Measurements from ENCODE around the gene UBAC1. TPM values are rescaled to one million over a fixed set of nuclear protein-coding genes. Genes with fewer than 3 reads are reported as not detected.
A peak's percentile ranks its signal among the peaks of the same experiment; 100 is the strongest.

The UBAC1 gene
- total RNA-seq, 3 donors from 2014 or later, result 30.4 to 33.4 (median 31.4) TPM

- DNase-seq (no peak), ATAC-seq (peak; percentile 28)
- Mint-ChIP-seq H3K4me1 (ENCODE audit: low read depth) (peaks cover 65% of the 10 kb centered on the region), H3K4me3 (no peak overlapping the region), H3K36me3 (ENCODE audit: insufficient read depth) (peaks cover 26% of the 10 kb centered on the region), H3K9me3 (peaks cover 6% of the 10 kb centered on the region), H3K27me3 (ENCODE audit: low read depth) (no peaks in the 10 kb centered on the region)
Measured at GRCh38 chr9:135907006-135907430, 54.2 kb downstream of the UBAC1 start.

- H3K36me3 Mint-ChIP-seq (ENCODE audit: insufficient read depth), result peaks cover 20% of the 10 kb centered on the region
- H3K4me1 Mint-ChIP-seq (ENCODE audit: low read depth), result peaks cover 70% of the 10 kb centered on the region
- H3K9me3 Mint-ChIP-seq, result peaks cover 5% of the 10 kb centered on the region
- H3K4me3 Mint-ChIP-seq, result peak overlapping the region; percentile 89
- no peak for DNase-seq
- no peaks in the 10 kb centered on the region for H3K27me3 Mint-ChIP-seq (ENCODE audit: low read depth)
- ATAC-seq, result no peak
Measured at GRCh38 chr9:135906291-135907005, 54.7 kb downstream of the UBAC1 start.

GRCh38 chr9:135905380-135906258, 55.6 kb downstream of the UBAC1 start:
- Mint-ChIP-seq H3K4me3 (peak overlapping the region; percentile 89), H3K9me3 (no peaks in the 10 kb centered on the region), H3K4me1 (ENCODE audit: low read depth) (peaks cover 66% of the 10 kb centered on the region), H3K27me3 (ENCODE audit: low read depth) (no peaks in the 10 kb centered on the region), H3K36me3 (ENCODE audit: insufficient read depth) (peaks cover 16% of the 10 kb centered on the region)
- peak; percentile 65 to 69 for ATAC-seq
- peak; percentile 57 for DNase-seq

- H3K4me1 Mint-ChIP-seq (ENCODE audit: low read depth), result peaks cover 63% of the 10 kb centered on the region
- H3K27me3 Mint-ChIP-seq (ENCODE audit: low read depth), result no peaks in the 10 kb centered on the region
- no peak overlapping the region for H3K4me3 Mint-ChIP-seq
- ATAC-seq (no peak), DNase-seq (no peak)
- H3K36me3 Mint-ChIP-seq (ENCODE audit: insufficient read depth), result peaks cover 17% of the 10 kb centered on the region
- H3K9me3 Mint-ChIP-seq, result peaks cover under 1% of the 10 kb centered on the region
Measured at GRCh38 chr9:135903786-135904520, 57.2 kb downstream of the UBAC1 start.

DNA sequence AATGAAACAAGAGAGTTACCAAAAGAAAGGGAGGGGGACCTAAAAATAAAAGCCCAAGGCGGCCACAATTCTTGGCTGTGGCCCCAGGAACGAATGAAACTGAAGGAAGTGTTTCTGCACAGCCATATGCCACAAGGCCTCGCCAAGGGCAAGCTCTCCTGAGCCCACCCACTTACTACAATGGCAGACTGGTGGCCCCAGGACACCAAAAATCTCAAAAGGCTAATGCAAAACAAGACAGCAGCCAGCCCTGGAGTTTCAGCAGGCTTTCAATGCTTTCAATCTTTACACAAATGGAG, 57.9 kb downstream of the UBAC1 start:
- H3K36me3 Mint-ChIP-seq (ENCODE audit: insufficient read depth), result peaks cover 16% of the 10 kb centered on the region
- no peaks in the 10 kb centered on the region for H3K27me3 Mint-ChIP-seq (ENCODE audit: low read depth)
- DNase-seq, result no peak
- H3K4me3 Mint-ChIP-seq, result no peak overlapping the region
- H3K9me3 Mint-ChIP-seq, result peaks cover 3% of the 10 kb centered on the region
- no peak for ATAC-seq
- H3K4me1 Mint-ChIP-seq (ENCODE audit: low read depth), result peaks cover 63% of the 10 kb centered on the region

- H3K4me1 Mint-ChIP-seq (ENCODE audit: low read depth), result peaks cover 65% of the 10 kb centered on the region
- H3K4me3 Mint-ChIP-seq, result no peak overlapping the region
- peaks cover 18% of the 10 kb centered on the region for H3K36me3 Mint-ChIP-seq (ENCODE audit: insufficient read depth)
- ATAC-seq, result no peak
- no peak for DNase-seq
- no peaks in the 10 kb centered on the region for H3K27me3 Mint-ChIP-seq (ENCODE audit: low read depth)
- H3K9me3 Mint-ChIP-seq, result peaks cover 3% of the 10 kb centered on the region
Measured at GRCh38 chr9:135902655-135903357, 58.4 kb downstream of the UBAC1 start.

GRCh38 chr9:135901826-135902225, 59.3 kb downstream of the UBAC1 start:
- H3K4me3 Mint-ChIP-seq, result no peak overlapping the region
- peaks cover 19% of the 10 kb centered on the region for H3K36me3 Mint-ChIP-seq (ENCODE audit: insufficient read depth)
- H3K27me3 Mint-ChIP-seq (ENCODE audit: low read depth), result no peaks in the 10 kb centered on the region
- ATAC-seq (no peak), DNase-seq (no peak)
- peaks cover 3% of the 10 kb centered on the region for H3K9me3 Mint-ChIP-seq
- H3K4me1 Mint-ChIP-seq (ENCODE audit: low read depth), result peaks cover 73% of the 10 kb centered on the region

DNA sequence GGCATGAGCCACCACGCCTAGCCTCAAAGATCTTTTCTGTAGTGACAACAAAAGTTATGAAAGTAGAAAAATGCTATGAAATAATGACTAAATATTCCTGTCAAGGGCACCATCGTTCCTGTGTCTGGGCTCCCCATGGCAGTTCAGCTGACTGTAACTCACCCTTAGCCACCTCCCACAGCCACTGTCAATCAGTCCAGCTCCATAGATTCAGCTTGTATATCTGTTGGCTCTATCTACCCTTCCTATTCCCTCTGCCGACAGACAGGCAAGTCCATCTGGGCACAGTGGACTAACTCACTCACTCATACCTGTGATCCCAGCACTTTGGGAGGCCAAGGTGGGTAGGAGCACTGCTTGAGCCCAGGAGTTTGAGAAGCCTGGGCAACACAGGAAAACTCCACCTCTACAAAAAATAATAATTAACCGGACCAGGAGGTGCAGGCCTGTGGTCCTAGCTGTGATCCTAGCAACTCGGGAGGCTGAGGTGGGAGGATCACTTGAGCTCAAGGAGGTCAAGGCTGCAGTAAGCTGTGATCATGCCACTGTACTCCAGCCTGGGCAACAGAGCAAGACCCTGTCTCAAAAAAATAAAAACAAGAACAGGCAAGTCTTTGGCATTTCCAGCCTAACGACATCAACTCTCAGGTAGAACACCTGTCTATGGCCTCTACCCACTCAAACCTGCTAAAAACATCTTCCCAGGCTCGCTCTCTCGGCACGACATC, 60.0 kb downstream of the UBAC1 start:
- H3K4me1 Mint-ChIP-seq (ENCODE audit: low read depth), result peaks cover 77% of the 10 kb centered on the region
- no peak for ATAC-seq
- H3K36me3 Mint-ChIP-seq (ENCODE audit: insufficient read depth), result peaks cover 19% of the 10 kb centered on the region
- H3K9me3 Mint-ChIP-seq, result peaks cover 3% of the 10 kb centered on the region
- DNase-seq, result no peak
- H3K4me3 Mint-ChIP-seq, result no peak overlapping the region
- no peaks in the 10 kb centered on the region for H3K27me3 Mint-ChIP-seq (ENCODE audit: low read depth)

DNA sequence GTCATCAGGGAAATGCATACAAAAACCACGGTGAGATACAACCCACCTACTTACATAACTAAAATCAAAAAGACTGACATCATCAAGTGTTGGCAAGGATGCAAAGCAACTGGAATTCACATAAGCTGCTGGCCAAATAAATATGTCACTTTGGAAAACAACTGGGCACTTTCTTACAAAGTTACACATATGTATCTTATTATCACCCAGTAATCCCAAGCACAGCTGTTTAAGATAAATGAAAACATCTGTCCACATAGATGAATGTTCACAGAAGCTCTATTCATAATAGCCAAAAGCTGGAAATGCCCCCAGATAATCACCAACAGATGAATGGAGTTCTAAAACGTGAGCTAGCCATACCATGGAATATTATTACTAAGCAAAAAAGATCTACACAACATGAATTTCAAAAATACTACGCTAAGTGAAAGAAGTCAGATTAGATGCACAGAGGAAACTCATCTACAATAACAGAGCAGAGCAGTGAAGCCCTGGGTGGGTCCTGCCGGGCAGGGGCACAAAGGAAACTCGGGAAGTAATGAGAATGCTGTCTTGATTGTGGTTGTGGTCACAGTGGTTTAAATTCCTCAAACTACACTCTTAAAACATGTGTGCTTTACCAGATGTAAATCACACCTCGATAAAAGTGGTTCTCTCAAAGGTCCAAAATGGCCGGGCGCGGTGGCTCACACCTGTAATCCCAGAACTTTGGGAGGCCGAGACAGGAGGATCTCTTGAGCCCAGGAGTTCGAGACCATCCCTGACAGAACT, 62.4 kb downstream of the UBAC1 start:
- Mint-ChIP-seq H3K4me3 (peak overlapping the region; percentile 2), H3K36me3 (ENCODE audit: insufficient read depth) (peaks cover 17% of the 10 kb centered on the region), H3K4me1 (ENCODE audit: low read depth) (peaks cover 77% of the 10 kb centered on the region), H3K27me3 (ENCODE audit: low read depth) (no peaks in the 10 kb centered on the region), H3K9me3 (peaks cover 3% of the 10 kb centered on the region)
- peak; percentile 34 to 54 for ATAC-seq
- DNase-seq, result no peak

DNA sequence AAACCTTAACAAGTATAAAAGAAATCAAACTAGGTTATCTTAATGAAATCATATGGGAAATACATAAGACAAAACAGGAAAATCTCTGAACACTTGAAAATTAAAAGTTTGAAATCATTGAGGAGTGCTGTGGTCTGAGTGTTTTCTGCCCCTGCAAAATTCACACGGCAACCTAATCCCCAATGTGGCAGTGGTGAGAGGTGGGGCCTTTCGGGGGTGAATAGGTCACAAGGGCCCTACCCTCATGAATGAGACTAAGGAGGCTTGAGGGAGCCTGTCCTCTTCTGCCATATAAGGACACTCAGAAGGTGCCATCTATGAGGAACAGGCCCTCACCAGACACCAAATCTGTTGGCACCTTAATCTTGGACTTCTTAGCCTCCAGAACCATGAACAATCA, 64.5 kb downstream of the UBAC1 start:
- Mint-ChIP-seq H3K27me3 (ENCODE audit: low read depth) (no peaks in the 10 kb centered on the region), H3K4me1 (ENCODE audit: low read depth) (peaks cover 78% of the 10 kb centered on the region), H3K9me3 (peaks cover 3% of the 10 kb centered on the region), H3K4me3 (no peak overlapping the region), H3K36me3 (ENCODE audit: insufficient read depth) (peaks cover 19% of the 10 kb centered on the region)
- DNase-seq, result no peak
- no peak for ATAC-seq

GRCh38 chr9:135896205-135896604, 65.0 kb downstream of the UBAC1 start:
- DNase-seq (no peak), ATAC-seq (no peak)
- Mint-ChIP-seq H3K27me3 (ENCODE audit: low read depth) (no peaks in the 10 kb centered on the region), H3K4me3 (no peak overlapping the region), H3K36me3 (ENCODE audit: insufficient read depth) (peaks cover 19% of the 10 kb centered on the region), H3K4me1 (ENCODE audit: low read depth) (peaks cover 78% of the 10 kb centered on the region), H3K9me3 (peaks cover 3% of the 10 kb centered on the region)

DNA sequence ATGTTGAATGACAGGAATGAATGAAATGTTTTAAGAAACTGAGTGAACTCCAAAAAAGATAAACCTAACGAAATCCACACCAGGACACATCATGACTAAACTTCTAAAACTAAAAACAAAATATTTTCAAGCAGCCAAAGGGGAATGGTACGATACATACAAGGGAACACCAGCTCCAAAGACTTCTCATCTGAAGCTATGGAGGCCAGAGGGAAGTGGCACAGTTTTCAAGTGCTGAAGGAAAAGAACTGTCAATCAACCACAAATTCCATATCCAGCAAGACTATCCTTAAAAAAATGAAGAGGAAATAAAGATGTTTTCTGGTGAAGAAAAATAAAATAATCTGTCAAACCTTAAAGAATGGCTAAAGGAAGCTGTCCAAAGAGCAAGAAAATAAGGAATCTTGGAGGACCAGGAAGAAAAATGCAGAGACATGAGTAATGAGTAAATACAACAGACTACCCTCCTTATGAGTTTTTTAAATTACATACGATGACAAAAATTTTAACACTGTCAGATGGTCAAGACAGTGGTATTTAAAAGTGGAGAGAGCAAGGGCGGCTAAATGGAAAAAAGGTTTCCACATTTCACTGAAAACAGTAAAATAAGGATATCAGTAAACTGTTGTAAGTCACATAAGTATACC, 65.8 kb downstream of the UBAC1 start:
- Mint-ChIP-seq H3K4me3 (no peak overlapping the region), H3K4me1 (ENCODE audit: low read depth) (peaks cover 79% of the 10 kb centered on the region), H3K27me3 (ENCODE audit: low read depth) (no peaks in the 10 kb centered on the region), H3K36me3 (ENCODE audit: insufficient read depth) (peaks cover 16% of the 10 kb centered on the region), H3K9me3 (peaks cover 3% of the 10 kb centered on the region)
- no peak for DNase-seq
- ATAC-seq, result no peak
